SHP77 treated with DMSO at 0.1 percent for 48 hours (cell line): Measurements from ENCODE around the gene AFMID.
"Not testable (repeated sequence)": the region's sequence is repeated elsewhere in the genome, so short reads cannot be mapped to it uniquely, and the experiment has no call there.

Experiments used
- DNase-seq: peaks from one replicate; lab custom pipeline; 2025; lab: John Stamatoyannopoulos, UW

The AFMID gene

GRCh38 chr17:78238823-78239488 lies 51.8 kb downstream of the AFMID start:
- DNase-seq = no peak

- DNase-seq = no peak
These were observed 52.3 kb downstream of the AFMID start for GRCh38 chr17:78239489-78239931.

- DNase-seq = no peak
These were observed 53.0 kb downstream of the AFMID start for GRCh38 chr17:78240012-78240655.

- DNase-seq = no peak
These were observed 53.7 kb downstream of the AFMID start for GRCh38 chr17:78240839-78241238.

GRCh38 chr17:78241277-78242023 lies 54.3 kb downstream of the AFMID start:
- DNase-seq = peak; percentile 100

- DNase-seq = peak; percentile 92
These were observed 55.0 kb downstream of the AFMID start for GRCh38 chr17:78242024-78242742.

GRCh38 chr17:78247304-78247703 lies 60.1 kb downstream of the AFMID start:
- DNase-seq = no peak

- DNase-seq = no peak
These were observed 61.1 kb downstream of the AFMID start for GRCh38 chr17:78248051-78248914.

GRCh38 chr17:78249074-78249817 lies 62.1 kb downstream of the AFMID start:
- no peak for DNase-seq

GRCh38 chr17:78249818-78250806 lies 63.0 kb downstream of the AFMID start:
- no peak for DNase-seq

- peak; percentile 93 for DNase-seq
These were observed 64.0 kb downstream of the AFMID start for GRCh38 chr17:78250891-78251772.

- no peak for DNase-seq
These were observed 64.6 kb downstream of the AFMID start for GRCh38 chr17:78251773-78252103.

GRCh38 chr17:78252111-78252634 lies 65.0 kb downstream of the AFMID start:
- DNase-seq = no peak

- DNase-seq = no peak
These were observed 65.8 kb downstream of the AFMID start for GRCh38 chr17:78252701-78253635.

GRCh38 chr17:78253636-78253945 lies 66.4 kb downstream of the AFMID start:
- not testable (repeated sequence) for DNase-seq

GRCh38 chr17:78253946-78254672 lies 66.9 kb downstream of the AFMID start:
- DNase-seq = peak; percentile 82
